ENCODE results near the gene EHBP1.

EHBP1 gene

GRCh38 chr2:62765619-62766376 lies 60.3 kb downstream of the EHBP1 start:
- Mint-ChIP-seq H3K27ac (no peak overlapping the region), H3K4me1 (ENCODE audit: low read depth) (peaks cover under 1% of the 10 kb centered on the region), H3K4me3 (no peak overlapping the region), H3K36me3 (ENCODE audit: low read depth) (peaks cover 11% of the 10 kb centered on the region), H3K27me3 (no peaks in the 10 kb centered on the region), H3K9me3 (no peaks in the 10 kb centered on the region)
- DNase-seq = no peak

DNA sequence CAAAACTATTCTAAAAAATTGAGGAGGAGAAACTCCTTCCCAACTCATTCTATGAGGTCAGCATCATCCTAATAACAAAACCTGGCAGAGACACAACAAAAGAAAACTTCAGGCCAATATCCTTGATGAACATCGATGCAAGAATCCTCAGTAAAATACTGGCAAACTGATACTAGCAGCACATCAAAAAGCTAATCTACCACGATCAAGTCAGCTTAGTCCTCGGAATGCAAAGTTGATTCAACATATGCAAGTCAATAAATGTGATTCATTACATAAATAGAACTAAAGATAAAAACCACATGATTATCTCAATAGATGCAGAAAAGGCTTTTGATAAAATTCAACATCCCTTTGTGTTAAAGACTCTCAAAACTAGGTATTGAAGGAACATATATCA lies 63.1 kb downstream of the EHBP1 start:
- DNase-seq = no peak
- H3K9me3 Mint-ChIP-seq = no peaks in the 10 kb centered on the region
- H3K36me3 Mint-ChIP-seq (ENCODE audit: low read depth) = peaks cover 11% of the 10 kb centered on the region
- H3K4me3 Mint-ChIP-seq = no peak overlapping the region
- no peaks in the 10 kb centered on the region for H3K27me3 Mint-ChIP-seq
- H3K4me1 Mint-ChIP-seq (ENCODE audit: low read depth) = peaks cover 3% of the 10 kb centered on the region
- no peak overlapping the region for H3K27ac Mint-ChIP-seq

GRCh38 chr2:62770629-62771028 lies 65.1 kb downstream of the EHBP1 start:
- peaks cover 5% of the 10 kb centered on the region for H3K4me1 Mint-ChIP-seq (ENCODE audit: low read depth)
- H3K9me3 Mint-ChIP-seq = no peaks in the 10 kb centered on the region
- no peaks in the 10 kb centered on the region for H3K27me3 Mint-ChIP-seq
- H3K36me3 Mint-ChIP-seq (ENCODE audit: low read depth) = peaks cover 11% of the 10 kb centered on the region
- no peak overlapping the region for H3K27ac Mint-ChIP-seq
- DNase-seq = no peak
- H3K4me3 Mint-ChIP-seq = no peak overlapping the region

DNA sequence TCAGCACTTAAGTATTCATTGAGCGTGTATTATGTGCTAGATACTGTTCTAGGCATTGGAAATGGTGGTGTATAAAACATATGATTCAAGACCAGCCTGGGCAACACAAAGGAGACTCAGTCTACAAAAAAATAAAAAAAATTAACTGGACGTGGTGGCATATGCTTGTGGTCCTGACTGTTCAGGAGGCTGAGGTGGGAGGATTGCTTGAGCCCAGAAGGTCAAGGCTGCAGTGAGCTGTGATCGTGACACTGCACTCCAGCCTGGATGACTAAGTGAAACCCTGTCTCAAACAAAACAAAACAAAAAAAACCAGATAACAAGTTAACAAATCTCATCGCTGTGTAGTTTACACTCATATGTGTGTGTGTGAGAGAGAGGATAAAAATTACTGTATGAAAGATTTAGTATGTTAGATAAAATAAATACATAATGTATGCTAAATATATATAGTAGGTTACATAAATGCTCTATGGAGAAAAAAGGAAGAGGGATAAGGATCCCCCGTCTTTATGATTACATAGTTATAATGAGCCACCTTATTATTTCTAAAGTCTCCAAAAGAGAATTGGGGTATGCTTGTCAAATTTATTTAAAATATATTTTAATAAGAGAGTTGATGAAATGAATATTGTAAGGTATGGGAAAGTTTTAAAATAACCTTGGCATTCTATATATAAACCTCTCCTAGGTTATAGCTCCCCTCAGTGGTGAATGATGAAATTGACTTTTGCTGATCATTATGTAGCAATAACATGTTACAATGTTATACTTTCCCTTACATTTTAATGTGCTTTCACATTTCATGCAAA lies 69.2 kb downstream of the EHBP1 start:
- DNase-seq = no peak
- no peaks in the 10 kb centered on the region for H3K36me3 Mint-ChIP-seq (ENCODE audit: low read depth)
- no peak overlapping the region for H3K4me3 Mint-ChIP-seq
- H3K4me1 Mint-ChIP-seq (ENCODE audit: low read depth) = peaks cover 5% of the 10 kb centered on the region
- H3K9me3 Mint-ChIP-seq = no peaks in the 10 kb centered on the region
- H3K27ac Mint-ChIP-seq = no peak overlapping the region
- no peaks in the 10 kb centered on the region for H3K27me3 Mint-ChIP-seq

GRCh38 chr2:62775367-62775668 lies 69.8 kb downstream of the EHBP1 start:
- Mint-ChIP-seq H3K4me1 (ENCODE audit: low read depth) (peaks cover 5% of the 10 kb centered on the region), H3K9me3 (no peaks in the 10 kb centered on the region)

DNA sequence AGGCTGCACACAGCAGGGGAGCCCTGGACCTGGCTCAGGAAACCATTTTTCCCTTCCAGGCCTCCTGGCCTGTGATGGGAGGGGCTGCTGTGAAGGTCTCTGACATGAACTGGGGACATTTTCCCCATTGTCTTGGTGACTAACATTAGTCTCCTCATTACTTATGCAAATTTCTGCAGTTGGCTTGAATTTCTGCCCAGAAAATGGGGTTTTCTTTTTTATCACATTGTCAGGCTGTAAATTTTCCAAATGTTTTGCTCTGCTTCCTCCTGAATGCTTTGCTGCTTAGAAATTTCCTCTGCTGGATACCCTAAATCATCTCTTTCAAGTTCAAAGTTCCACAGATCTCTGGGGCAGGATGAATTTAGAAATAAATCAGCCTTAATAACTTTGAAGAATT lies 78.2 kb downstream of the EHBP1 start:
- peaks cover 7% of the 10 kb centered on the region for H3K36me3 Mint-ChIP-seq (ENCODE audit: low read depth)
- no peaks in the 10 kb centered on the region for H3K27me3 Mint-ChIP-seq
- no peak overlapping the region for H3K27ac Mint-ChIP-seq
- DNase-seq = no peak
- peaks cover 2% of the 10 kb centered on the region for H3K9me3 Mint-ChIP-seq
- no peak overlapping the region for H3K4me3 Mint-ChIP-seq
- H3K4me1 Mint-ChIP-seq (ENCODE audit: low read depth) = peaks cover 7% of the 10 kb centered on the region

More at GRCh38 chr2:62775367-62775668, 69.8 kb downstream of the EHBP1 start:
- no peaks in the 10 kb centered on the region for H3K36me3 Mint-ChIP-seq (ENCODE audit: low read depth)
- no peak overlapping the region for H3K4me3 Mint-ChIP-seq
- no peak overlapping the region for H3K27ac Mint-ChIP-seq
- no peak for DNase-seq
- H3K27me3 Mint-ChIP-seq = no peaks in the 10 kb centered on the region

GRCh38 chr2:62784341-62784740 lies 78.8 kb downstream of the EHBP1 start:
- H3K27me3 Mint-ChIP-seq = no peaks in the 10 kb centered on the region
- H3K27ac Mint-ChIP-seq = no peak overlapping the region
- peaks cover 2% of the 10 kb centered on the region for H3K9me3 Mint-ChIP-seq
- peaks cover 7% of the 10 kb centered on the region for H3K36me3 Mint-ChIP-seq (ENCODE audit: low read depth)
- H3K4me1 Mint-ChIP-seq (ENCODE audit: low read depth) = peaks cover 7% of the 10 kb centered on the region
- DNase-seq = no peak
- H3K4me3 Mint-ChIP-seq = no peak overlapping the region

- no peak for DNase-seq
- Mint-ChIP-seq H3K27me3 (no peaks in the 10 kb centered on the region), H3K36me3 (ENCODE audit: low read depth) (peaks cover 7% of the 10 kb centered on the region), H3K9me3 (peaks cover 2% of the 10 kb centered on the region), H3K27ac (no peak overlapping the region), H3K4me3 (no peak overlapping the region), H3K4me1 (ENCODE audit: low read depth) (peaks cover 13% of the 10 kb centered on the region)
These were observed 79.7 kb downstream of the EHBP1 start for GRCh38 chr2:62785216-62785615.

DNA sequence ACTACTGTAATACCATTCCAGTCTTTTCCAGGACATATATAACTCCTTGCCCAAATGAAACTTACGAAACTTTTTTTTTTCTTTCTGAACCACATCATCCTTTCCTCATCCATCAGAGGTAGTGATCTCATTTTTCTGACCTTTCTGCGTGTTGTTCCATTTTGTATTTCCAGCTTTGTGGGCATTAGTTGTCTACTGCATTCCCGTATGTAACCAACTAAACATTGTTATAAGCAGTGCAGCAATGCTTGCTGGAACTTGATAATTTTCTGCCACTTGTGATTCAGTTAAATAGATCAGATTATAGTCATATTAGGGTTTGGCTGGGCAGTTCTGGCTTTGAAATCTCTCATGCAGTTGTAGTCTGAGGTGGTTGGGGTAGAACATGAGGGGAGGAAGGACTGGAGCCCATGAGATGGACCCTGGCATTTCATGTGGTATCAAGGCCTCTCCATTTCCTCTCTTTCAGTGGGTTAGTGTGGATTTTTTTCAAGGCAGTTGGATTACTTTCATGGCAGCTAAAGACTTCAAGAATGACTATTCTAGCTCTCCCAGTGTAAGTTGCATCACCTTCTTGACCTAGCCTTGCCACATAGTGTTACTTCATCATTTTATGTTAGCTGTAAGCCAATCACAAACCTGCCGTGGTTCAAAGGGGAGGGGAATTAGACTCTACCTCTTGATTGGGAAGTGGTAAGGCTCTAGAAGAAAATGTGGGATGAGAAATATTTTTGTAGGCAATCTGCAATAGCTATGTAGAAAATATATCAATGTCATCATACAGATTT lies 80.5 kb downstream of the EHBP1 start:
- H3K36me3 Mint-ChIP-seq (ENCODE audit: low read depth) = peaks cover 7% of the 10 kb centered on the region

GRCh38 chr2:62787386-62787785 lies 81.9 kb downstream of the EHBP1 start:
- no peak for DNase-seq
- Mint-ChIP-seq H3K36me3 (ENCODE audit: low read depth) (peaks cover 7% of the 10 kb centered on the region), H3K27me3 (no peaks in the 10 kb centered on the region), H3K9me3 (peaks cover 2% of the 10 kb centered on the region), H3K27ac (no peak overlapping the region), H3K4me1 (ENCODE audit: low read depth) (peaks cover 13% of the 10 kb centered on the region), H3K4me3 (no peak overlapping the region)

More for the DNA sequence above, 80.5 kb downstream of the EHBP1 start:
- no peak overlapping the region for H3K27ac Mint-ChIP-seq
- H3K4me1 Mint-ChIP-seq (ENCODE audit: low read depth) = peaks cover 13% of the 10 kb centered on the region
- H3K9me3 Mint-ChIP-seq = peaks cover 2% of the 10 kb centered on the region
- H3K4me3 Mint-ChIP-seq = no peak overlapping the region
- DNase-seq = no peak
- no peaks in the 10 kb centered on the region for H3K27me3 Mint-ChIP-seq

DNA sequence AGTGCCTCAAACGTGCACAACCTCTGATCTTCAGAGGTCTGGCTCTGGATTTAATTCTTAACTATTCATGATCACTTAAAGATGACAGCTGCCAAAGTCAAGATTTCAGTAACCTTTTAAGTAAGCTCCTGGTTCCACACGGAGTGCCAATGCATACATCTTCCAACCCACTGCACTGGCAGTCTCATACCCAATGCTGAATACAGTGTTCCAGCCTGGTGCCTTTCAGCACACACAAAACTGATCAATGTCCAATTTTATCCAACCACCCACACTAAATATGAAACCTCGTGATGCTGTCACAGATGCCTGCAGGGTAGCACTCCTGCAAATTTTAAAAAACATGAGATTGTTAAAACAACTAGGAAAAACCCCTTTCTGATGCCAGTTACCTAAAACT lies 84.0 kb downstream of the EHBP1 start:
- H3K36me3 Mint-ChIP-seq (ENCODE audit: low read depth) = no peaks in the 10 kb centered on the region
- H3K27me3 Mint-ChIP-seq = no peaks in the 10 kb centered on the region
- H3K9me3 Mint-ChIP-seq = no peaks in the 10 kb centered on the region
- H3K27ac Mint-ChIP-seq = no peak overlapping the region
- no peak overlapping the region for H3K4me3 Mint-ChIP-seq
- peaks cover 13% of the 10 kb centered on the region for H3K4me1 Mint-ChIP-seq (ENCODE audit: low read depth)
- no peak for DNase-seq

GRCh38 chr2:62789918-62790317 lies 84.4 kb downstream of the EHBP1 start:
- Mint-ChIP-seq H3K27me3 (no peaks in the 10 kb centered on the region), H3K36me3 (ENCODE audit: low read depth) (no peaks in the 10 kb centered on the region), H3K9me3 (no peaks in the 10 kb centered on the region), H3K27ac (no peak overlapping the region), H3K4me1 (ENCODE audit: low read depth) (peaks cover 13% of the 10 kb centered on the region), H3K4me3 (no peak overlapping the region)
- DNase-seq = no peak

DNA sequence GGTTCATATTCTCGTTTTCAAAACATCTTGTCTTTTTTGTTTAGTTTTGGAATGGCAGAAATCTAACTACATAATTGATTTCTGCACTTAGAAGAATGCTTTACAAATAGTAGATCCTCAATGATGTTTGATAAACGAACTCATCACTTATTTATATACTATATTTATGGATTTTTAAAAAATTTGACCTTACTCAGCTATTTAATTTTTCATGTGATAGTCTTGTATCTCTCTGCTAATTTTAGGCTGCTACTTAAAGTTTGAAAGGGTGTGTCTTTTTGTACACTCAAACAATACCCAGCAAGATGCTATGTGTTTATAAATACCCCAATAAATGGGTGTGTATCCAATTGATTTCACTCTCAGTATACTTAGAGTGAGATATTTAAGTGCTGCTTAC lies 86.9 kb downstream of the EHBP1 start:
- Mint-ChIP-seq H3K36me3 (ENCODE audit: low read depth) (no peaks in the 10 kb centered on the region), H3K4me3 (no peak overlapping the region), H3K27me3 (no peaks in the 10 kb centered on the region), H3K27ac (no peak overlapping the region), H3K9me3 (no peaks in the 10 kb centered on the region), H3K4me1 (ENCODE audit: low read depth) (peaks cover 5% of the 10 kb centered on the region)
- DNase-seq = no peak

GRCh38 chr2:62793213-62793612 lies 87.7 kb downstream of the EHBP1 start:
- Mint-ChIP-seq H3K4me1 (ENCODE audit: low read depth) (peaks cover 5% of the 10 kb centered on the region), H3K27ac (no peak overlapping the region), H3K9me3 (no peaks in the 10 kb centered on the region), H3K36me3 (ENCODE audit: low read depth) (no peaks in the 10 kb centered on the region), H3K4me3 (no peak overlapping the region), H3K27me3 (no peaks in the 10 kb centered on the region)
- no peak for DNase-seq

DNA sequence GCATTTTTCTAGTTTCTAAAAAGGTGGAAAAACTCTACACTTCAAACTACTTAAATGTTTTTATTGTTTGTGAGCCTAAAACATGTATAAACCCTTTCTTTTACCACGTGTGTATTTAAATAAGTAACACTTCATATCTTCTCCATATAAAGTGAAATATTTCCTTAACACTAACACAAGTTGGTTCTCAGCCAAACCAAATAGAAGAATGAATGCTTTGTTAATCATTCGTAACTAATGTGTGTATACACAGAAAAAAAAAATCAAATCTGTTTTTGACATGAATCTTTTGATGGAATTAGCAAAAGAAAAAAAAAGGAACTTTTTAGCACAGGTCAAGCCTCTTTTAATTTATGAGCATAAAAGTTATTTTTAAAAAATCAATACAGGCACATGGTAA lies 89.3 kb downstream of the EHBP1 start:
- no peak overlapping the region for H3K4me3 Mint-ChIP-seq
- H3K36me3 Mint-ChIP-seq (ENCODE audit: low read depth) = no peaks in the 10 kb centered on the region
- H3K27ac Mint-ChIP-seq = no peak overlapping the region
- H3K27me3 Mint-ChIP-seq = no peaks in the 10 kb centered on the region
- DNase-seq = no peak
- no peaks in the 10 kb centered on the region for H3K9me3 Mint-ChIP-seq
- H3K4me1 Mint-ChIP-seq (ENCODE audit: low read depth) = peaks cover 8% of the 10 kb centered on the region
